ENCODE measurements around the gene RAB5IF.
"Not testable (repeated sequence)": the region's sequence is repeated elsewhere in the genome, so short reads cannot be mapped to it uniquely, and the experiment has no call there.

The RAB5IF gene

GRCh38 chr20:36587388-36588070 is 18.1 kb upstream of the RAB5IF start:
- no peak for DNase-seq

GRCh38 chr20:36591281-36591680 is 14.3 kb upstream of the RAB5IF start:
- no peak for DNase-seq

GRCh38 chr20:36591854-36592641 is 13.5 kb upstream of the RAB5IF start:
- DNase-seq: peak; percentile 25

GRCh38 chr20:36593347-36593929 is 12.1 kb upstream of the RAB5IF start:
- no peak for DNase-seq

GRCh38 chr20:36599912-36600345 is 5.7 kb upstream of the RAB5IF start:
- DNase-seq: no peak

- DNase-seq: no peak
Measured at GRCh38 chr20:36601540-36601939, 4.0 kb upstream of the RAB5IF start.

- DNase-seq: peak; percentile 18
Measured at GRCh38 chr20:36604952-36605398, 604 bp upstream of the RAB5IF start.

GRCh38 chr20:36606158-36607066 is 833 bp downstream of the RAB5IF start:
- no peak for DNase-seq

- no peak for DNase-seq
Measured at GRCh38 chr20:36607586-36608387, 2.2 kb downstream of the RAB5IF start.

GRCh38 chr20:36608388-36608728 is 2.8 kb downstream of the RAB5IF start:
- not testable (repeated sequence) for DNase-seq

- no peak for DNase-seq
Measured at GRCh38 chr20:36611625-36612024, 6.0 kb downstream of the RAB5IF start.

- no peak for DNase-seq
Measured at GRCh38 chr20:36613974-36614373, 8.4 kb downstream of the RAB5IF start.

- no peak for DNase-seq
Measured at GRCh38 chr20:36614781-36615557, 9.4 kb downstream of the RAB5IF start.

- no peak for DNase-seq
Measured at GRCh38 chr20:36620917-36621316, 15.3 kb downstream of the RAB5IF start.

GRCh38 chr20:36623444-36623843 is 17.9 kb downstream of the RAB5IF start:
- no peak for DNase-seq

- no peak for DNase-seq
Measured at GRCh38 chr20:36624068-36624943, 18.7 kb downstream of the RAB5IF start.

- no peak for DNase-seq
Measured at GRCh38 chr20:36624944-36625324, 19.4 kb downstream of the RAB5IF start.

GRCh38 chr20:36628076-36628475 is 22.5 kb downstream of the RAB5IF start:
- DNase-seq: no peak

- DNase-seq: no peak
Measured at GRCh38 chr20:36629719-36630681, 24.4 kb downstream of the RAB5IF start.
